CD14-positive monocyte (primary cell): Measurements from ENCODE around the gene ZBTB7C. TPM values are rescaled to one million over a fixed set of nuclear protein-coding genes. Genes with fewer than 3 reads are reported as not detected.

Source experiments
- DNase-seq, 3 donors: peaks; one replicate each; pipeline ENCODE4 v3.0.0-alpha.2; 2011 to 2022
- H2AFZ ChIP-seq: 2 replicates; pipeline ENCODE4 v1.6.0; 2012; ENCODE audit warnings: mild to moderate bottlenecking, low read depth, low read length, inconsistent platforms; ENCODE audit not compliant: insufficient read depth, poor library complexity, severe bottlenecking
- H3K27ac ChIP-seq, 2 donors: 1 replicate in 1 of 2; 2 replicates in 1 of 2; pipeline ENCODE4 v1.5.1; 2012 to 2013; ENCODE audit warnings: low read length in 2 of 2, control low read depth in 1 of 2, inconsistent platforms in 1 of 2, low read depth in 1 of 2, mild to moderate bottlenecking in 1 of 2
- H3K27me3 ChIP-seq, 2 donors: one replicate each; pipeline versions ENCODE4 v1.6.0 to v1.6.1; 2011 to 2013; ENCODE audit warnings: low read length in 2 of 2; ENCODE audit not compliant: control insufficient read depth in 2 of 2, insufficient read depth in 2 of 2
- H3K36me3 ChIP-seq, 2 donors: replicated peaks in 1 of 2; 1 replicate in 1 of 2; 2 replicates in 1 of 2; pipeline versions ENCODE4 v1.5.1 to v1.6.1; 2012 to 2013; ENCODE audit warnings: low read length in 2 of 2, control low read depth in 1 of 2, inconsistent platforms in 1 of 2, mild to moderate bottlenecking in 1 of 2; ENCODE audit not compliant: insufficient read depth in 2 of 2, control insufficient read depth in 1 of 2
- H3K4me1 ChIP-seq, 2 donors: 1 replicate in 1 of 2; 2 replicates in 1 of 2; pipeline versions ENCODE4 v1.5.1 to v1.6.1; 2012 to 2013; ENCODE audit warnings: low read length in 2 of 2, control low read depth in 1 of 2, inconsistent platforms in 1 of 2, mild to moderate bottlenecking in 1 of 2, moderate library complexity in 1 of 2; ENCODE audit not compliant: insufficient read depth in 2 of 2, control insufficient read depth in 1 of 2
- H3K4me2 ChIP-seq: replicated peaks from 2 replicates; pipeline ENCODE3; 2012; ENCODE audit warnings: low read length, moderate library complexity, mild to moderate bottlenecking; ENCODE audit not compliant: poor library complexity, severe bottlenecking; ENCODE audit errors: extremely low read depth
- H3K4me3 ChIP-seq, 3 experiments: fragments of 200-600 bp in 1 of 3; sonication (generic) in 1 of 3; replicated peaks in 1 of 3; 1 replicate in 2 of 3; 2 replicates in 1 of 3; pipeline ENCODE4 v1.5.1; 2011 to 2013; ENCODE audit warnings: low read length in 3 of 3, mild to moderate bottlenecking in 3 of 3, control low read depth in 2 of 3, low read depth in 2 of 3, inconsistent platforms in 1 of 3, moderate library complexity in 1 of 3
- H3K79me2 ChIP-seq: 2 replicates; pipeline ENCODE4 v1.6.0; 2012; ENCODE audit warnings: mild to moderate bottlenecking, control low read depth, inconsistent platforms, low read length, moderate library complexity; ENCODE audit not compliant: insufficient read depth
- H3K9ac ChIP-seq: 2 replicates; pipeline ENCODE4 v1.6.0; 2017; ENCODE audit warnings: low read length, mild to moderate bottlenecking; ENCODE audit not compliant: insufficient read depth, poor library complexity, severe bottlenecking
- H3K9me3 ChIP-seq, 2 donors: replicated peaks in 1 of 2; 1 replicate in 1 of 2; 2 replicates in 1 of 2; pipeline versions ENCODE4 v1.5.1 to v1.6.1; 2012 to 2013; ENCODE audit warnings: low read length in 2 of 2, control low read depth in 1 of 2; ENCODE audit not compliant: control insufficient read depth in 1 of 2, insufficient read depth in 1 of 2
- H4K20me1 ChIP-seq: 2 replicates; pipeline ENCODE4 v1.6.0; 2012; ENCODE audit warnings: mild to moderate bottlenecking, low read length, control low read depth, moderate library complexity; ENCODE audit not compliant: insufficient read depth
- H3K27ac Mint-ChIP-seq, 7 donors: one replicate each; pipeline ENCODE4 v1.8.0; 2020; ENCODE audit warnings: mild to moderate bottlenecking in 7 of 7, mixed read lengths in 7 of 7, moderate library complexity in 6 of 7, inconsistent platforms in 2 of 7
- H3K27me3 Mint-ChIP-seq, 3 donors: one replicate each; pipeline ENCODE4 v1.8.0; 2021 to 2022; ENCODE audit warnings: low read depth in 3 of 3, mild to moderate bottlenecking in 3 of 3, mixed read lengths in 3 of 3, moderate library complexity in 3 of 3, inconsistent platforms in 1 of 3
- H3K36me3 Mint-ChIP-seq, 2 donors: one replicate each; pipeline ENCODE4 v1.8.0; 2020; ENCODE audit warnings: mixed read lengths in 2 of 2, inconsistent platforms in 1 of 2, mild to moderate bottlenecking in 1 of 2
- H3K4me1 Mint-ChIP-seq: one replicate; pipeline ENCODE4 v1.8.0; 2020; ENCODE audit warnings: mild to moderate bottlenecking, mixed read lengths
- H3K4me3 Mint-ChIP-seq, 2 donors: one replicate each; pipeline ENCODE4 v1.8.0; 2020; ENCODE audit warnings: mild to moderate bottlenecking in 2 of 2, mixed read lengths in 2 of 2, moderate library complexity in 1 of 2
- H3K9me3 Mint-ChIP-seq, 7 donors: one replicate each; pipeline ENCODE4 v1.8.0; 2020 to 2022; ENCODE audit warnings: mixed read lengths in 7 of 7, mild to moderate bottlenecking in 6 of 7, moderate library complexity in 6 of 7, inconsistent platforms in 2 of 7
- CTCF ChIP-seq: fragments of 200-600 bp; IDR thresholded peaks from one replicate; pipeline ENCODE4 v1.8.0; 2022; ENCODE audit warnings: antibody characterized with exemption, mild to moderate bottlenecking
- WGBS: methylation state at CpG from one replicate; pipeline ENCODE4 v1.1.5; 2013; ENCODE audit warnings: missing lambda C conversion rate; ENCODE audit not compliant: insufficient coverage; 5-methylcytosine and 5-hydroxymethylcytosine counted together
- intact Hi-C, 2 donors: fragments of 100-400 bp; cut with micrococcal nuclease; formaldehyde crosslinking; loops; one replicate each; pipeline versions ENCODE4 v1.15.0 to v1.15.1; 2023
- polyA plus RNA-seq, 3 donors: library from polyadenylated mRNA; depleted of rRNA in 1 of 3; unstranded in 2 of 3; stranded (reverse) in 1 of 3; fragments of 300-500 nt in 2 of 3; fragments of >200 nt in 1 of 3; fragmentation: Illumina TruSeq in 2 of 3; gene quantifications; 1 replicate in 2 of 3; 2 replicates in 1 of 3; pipeline ENCODE4 v1.2.3, GENCODE V29; 2012 to 2021

Gene ZBTB7C
- polyA plus RNA-seq, 3 donors = 0.03 to 0.09 TPM; not detected in 1

- 94% methylated on average over 7 of the region's 8 CpGs for WGBS
- Mint-ChIP-seq H3K4me3 (no peak overlapping the region), H3K27me3 (peaks cover 5 to 8% (median 7%) of the 10 kb centered on the region in 3 donors), H3K4me1 (no peaks in the 10 kb centered on the region), H3K36me3 (no peaks in the 10 kb centered on the region), H3K9me3 (peaks cover 0 to 2% (median 0%) of the 10 kb centered on the region in 7 donors), H3K27ac (peak overlapping the region in 1 of 7 donors; percentile 27)
- Histone ChIP-seq H3K4me3 (no peak overlapping the region), H3K27ac (no peak overlapping the region), H3K27me3 (no peaks in the 10 kb centered on the region), H3K9ac (no peak overlapping the region), H3K4me1 (no peaks in the 10 kb centered on the region), H2AFZ (no peak overlapping the region), H3K4me2 (no peak overlapping the region), H3K9me3 (no peaks in the 10 kb centered on the region), H3K36me3 (no peaks in the 10 kb centered on the region), H4K20me1 (no peaks in the 10 kb centered on the region), H3K79me2 (no peaks in the 10 kb centered on the region)
- TF ChIP-seq CTCF = no peak
- intact Hi-C loops = no loop called here
- no peak for DNase-seq
These were observed 295.5 kb downstream of the ZBTB7C start for GRCh38 chr18:48113691-48114090.

GRCh38 chr18:48111587-48111986, 297.6 kb downstream of the ZBTB7C start:
- no peak for DNase-seq
- no peak overlapping the region for H3K27ac Mint-ChIP-seq
- H3K36me3 Mint-ChIP-seq = no peaks in the 10 kb centered on the region
- H3K27me3 Mint-ChIP-seq = peaks cover 12 to 23% (median 17%) of the 10 kb centered on the region in 3 donors
- no peak overlapping the region for H2AFZ ChIP-seq
- intact Hi-C loops = no loop called here
- peaks cover 0 to 6% of the 10 kb centered on the region in 2 donors for H3K27me3 ChIP-seq
- no peak for TF ChIP-seq CTCF
- WGBS = 40% methylated on average over 1 of the region's 5 CpGs
- H3K4me3 ChIP-seq = no peak overlapping the region
- H3K4me1 ChIP-seq = no peaks in the 10 kb centered on the region
- H3K9ac ChIP-seq = no peak overlapping the region
- H3K4me1 Mint-ChIP-seq = no peaks in the 10 kb centered on the region
- H3K79me2 ChIP-seq = no peaks in the 10 kb centered on the region
- no peak overlapping the region for H3K27ac ChIP-seq
- no peaks in the 10 kb centered on the region for H3K36me3 ChIP-seq
- no peaks in the 10 kb centered on the region for H3K9me3 ChIP-seq
- H3K4me2 ChIP-seq = no peak overlapping the region
- peaks cover 0 to 2% (median 0%) of the 10 kb centered on the region in 7 donors for H3K9me3 Mint-ChIP-seq
- H4K20me1 ChIP-seq = no peaks in the 10 kb centered on the region
- no peak overlapping the region for H3K4me3 Mint-ChIP-seq
